ENCODE measurements around the gene KCNJ8. TPM values are rescaled to one million over a fixed set of nuclear protein-coding genes. Genes with fewer than 3 reads are reported as not detected.
"Not testable (repeated sequence)": the region's sequence is repeated elsewhere in the genome, so short reads cannot be mapped to it uniquely, and the experiment has no call there.

The KCNJ8 gene
- total and polyA plus RNA-seq, 2 experiments from 2014 or later = 9.4 to 11.4 TPM

DNA sequence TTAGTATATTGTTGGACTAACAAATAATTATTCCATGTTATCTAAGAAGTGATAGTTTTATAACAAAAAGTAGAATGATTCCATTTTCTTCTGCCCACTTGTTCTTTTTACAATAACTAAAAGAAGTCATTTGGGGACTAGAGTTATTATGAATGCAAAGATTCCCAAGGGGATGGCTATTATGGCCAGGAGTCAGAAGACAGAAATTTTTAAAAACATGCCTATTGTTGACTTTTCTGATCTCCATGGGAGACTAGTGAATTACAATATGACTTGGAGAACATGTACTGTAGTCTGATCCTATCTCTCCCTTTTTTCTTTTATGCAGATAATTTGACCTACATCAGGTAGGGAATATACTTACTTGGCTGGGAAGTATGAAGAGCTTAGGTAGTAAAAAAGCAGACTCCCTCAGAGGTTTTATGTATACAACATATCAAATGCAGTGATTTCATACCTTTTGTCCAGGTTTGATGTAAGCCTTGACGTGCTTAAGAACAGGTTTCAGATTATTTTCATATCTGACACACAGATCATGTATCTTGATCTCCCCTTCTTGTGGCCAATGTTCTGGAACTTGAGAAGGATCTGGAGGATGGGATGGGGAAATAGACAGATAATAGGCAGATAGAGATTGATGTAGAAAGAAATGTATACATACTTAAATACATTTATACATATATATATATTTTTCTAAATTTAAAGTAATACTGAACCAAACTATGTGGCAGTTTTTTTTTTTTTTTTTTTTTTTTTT is 41.0 kb upstream of the KCNJ8 start:
- TF ChIP-seq, protein P1, sequence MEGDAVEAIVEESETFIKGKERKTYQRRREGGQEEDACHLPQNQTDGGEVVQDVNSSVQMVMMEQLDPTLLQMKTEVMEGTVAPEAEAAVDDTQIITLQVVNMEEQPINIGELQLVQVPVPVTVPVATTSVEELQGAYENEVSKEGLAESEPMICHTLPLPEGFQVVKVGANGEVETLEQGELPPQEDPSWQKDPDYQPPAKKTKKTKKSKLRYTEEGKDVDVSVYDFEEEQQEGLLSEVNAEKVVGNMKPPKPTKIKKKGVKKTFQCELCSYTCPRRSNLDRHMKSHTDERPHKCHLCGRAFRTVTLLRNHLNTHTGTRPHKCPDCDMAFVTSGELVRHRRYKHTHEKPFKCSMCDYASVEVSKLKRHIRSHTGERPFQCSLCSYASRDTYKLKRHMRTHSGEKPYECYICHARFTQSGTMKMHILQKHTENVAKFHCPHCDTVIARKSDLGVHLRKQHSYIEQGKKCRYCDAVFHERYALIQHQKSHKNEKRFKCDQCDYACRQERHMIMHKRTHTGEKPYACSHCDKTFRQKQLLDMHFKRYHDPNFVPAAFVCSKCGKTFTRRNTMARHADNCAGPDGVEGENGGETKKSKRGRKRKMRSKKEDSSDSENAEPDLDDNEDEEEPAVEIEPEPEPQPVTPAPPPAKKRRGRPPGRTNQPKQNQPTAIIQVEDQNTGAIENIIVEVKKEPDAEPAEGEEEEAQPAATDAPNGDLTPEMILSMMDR (IDR thresholded peaks at IDR 0.05; ENCODE audit: low read depth, low read length) = no peak
- Histone ChIP-seq H3K36me3 (no peaks in the 10 kb centered on the region), H3K27me3 (no peaks in the 10 kb centered on the region), H3K9me3 (ENCODE audit: low read depth) (no peaks in the 10 kb centered on the region), H3K27ac (no peak overlapping the region), H3K4me1 (ENCODE audit: low read depth) (peaks cover 4% of the 10 kb centered on the region), H3K4me3 (no peak overlapping the region)
- no peak for DNase-seq (ENCODE audit: low read depth in 1 of 2, low spot score in 1 of 2)

DNA sequence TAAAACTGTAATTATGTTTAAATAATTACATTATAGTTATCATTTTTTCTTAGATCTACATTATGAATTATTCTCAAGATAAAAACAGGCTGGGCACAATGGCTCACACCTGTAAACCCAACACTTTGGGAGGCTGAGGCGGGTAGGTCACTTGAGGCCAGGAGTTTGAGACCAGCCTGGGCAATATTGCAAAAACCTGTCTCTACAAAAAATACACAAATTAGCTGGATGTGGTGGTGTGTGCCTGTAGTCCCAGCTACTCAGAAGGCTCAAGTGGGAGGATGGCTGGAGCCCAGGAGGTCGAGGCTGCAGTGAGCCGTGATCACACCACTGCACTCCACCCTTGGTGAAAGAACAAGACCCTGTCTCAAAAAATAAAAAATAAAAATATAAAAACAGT is 40.3 kb upstream of the KCNJ8 start:
- no peaks in the 10 kb centered on the region for H3K27me3 ChIP-seq
- no peak for DNase-seq (ENCODE audit: low read depth in 1 of 2, low spot score in 1 of 2)
- H3K9me3 ChIP-seq (ENCODE audit: low read depth) = no peaks in the 10 kb centered on the region
- H3K4me1 ChIP-seq (ENCODE audit: low read depth) = peaks cover 4% of the 10 kb centered on the region
- no peaks in the 10 kb centered on the region for H3K36me3 ChIP-seq
- TF ChIP-seq, protein P1 (IDR thresholded peaks at IDR 0.05; ENCODE audit: low read depth, low read length) = no peak
- no peak overlapping the region for H3K4me3 ChIP-seq
- no peak overlapping the region for H3K27ac ChIP-seq

DNA sequence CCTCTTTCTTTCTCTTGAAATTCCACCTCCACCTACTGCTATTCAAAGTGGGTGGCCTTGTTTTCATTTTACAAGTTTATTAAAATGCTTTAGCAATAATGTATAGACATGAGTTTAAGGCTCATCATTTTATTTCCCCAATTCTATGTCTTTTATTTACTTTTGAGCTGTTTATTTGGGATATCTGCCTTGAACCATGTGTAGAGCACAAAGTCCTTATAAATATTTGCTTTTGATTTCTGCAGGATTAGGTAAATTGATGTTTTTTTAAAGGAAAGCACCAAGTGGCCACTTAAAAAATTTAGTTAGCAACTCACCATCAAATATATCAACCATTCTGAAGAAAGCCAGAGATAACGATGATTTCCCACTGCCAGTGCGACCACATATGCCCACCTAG is 39.8 kb upstream of the KCNJ8 start:
- H3K4me3 ChIP-seq = no peak overlapping the region
- H3K9me3 ChIP-seq (ENCODE audit: low read depth) = no peaks in the 10 kb centered on the region
- peaks cover 4% of the 10 kb centered on the region for H3K4me1 ChIP-seq (ENCODE audit: low read depth)
- no peak for DNase-seq (ENCODE audit: low read depth in 1 of 2, low spot score in 1 of 2)
- TF ChIP-seq, protein P1 (IDR thresholded peaks at IDR 0.05; ENCODE audit: low read depth, low read length) = no peak
- no peak overlapping the region for H3K27ac ChIP-seq
- no peaks in the 10 kb centered on the region for H3K27me3 ChIP-seq
- no peaks in the 10 kb centered on the region for H3K36me3 ChIP-seq

DNA sequence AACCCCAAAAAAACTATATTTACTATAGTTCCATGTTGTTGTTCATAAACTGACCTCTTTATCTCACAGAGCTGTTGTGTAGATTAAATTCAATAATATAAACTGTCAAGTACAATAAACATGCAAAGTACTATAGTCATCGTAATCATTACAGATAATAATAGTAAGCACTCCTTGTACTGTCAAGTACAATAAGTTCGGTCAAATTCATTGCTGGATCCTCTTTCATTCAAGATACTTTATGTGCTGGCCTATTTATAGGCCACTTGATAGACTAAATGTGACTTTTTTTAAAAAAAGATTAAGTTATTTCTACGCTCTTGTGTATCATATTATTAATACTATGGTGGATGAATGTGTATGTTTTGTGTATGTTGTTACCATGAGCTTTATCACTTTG is 39.2 kb upstream of the KCNJ8 start:
- H3K27ac ChIP-seq = no peak overlapping the region

DNA sequence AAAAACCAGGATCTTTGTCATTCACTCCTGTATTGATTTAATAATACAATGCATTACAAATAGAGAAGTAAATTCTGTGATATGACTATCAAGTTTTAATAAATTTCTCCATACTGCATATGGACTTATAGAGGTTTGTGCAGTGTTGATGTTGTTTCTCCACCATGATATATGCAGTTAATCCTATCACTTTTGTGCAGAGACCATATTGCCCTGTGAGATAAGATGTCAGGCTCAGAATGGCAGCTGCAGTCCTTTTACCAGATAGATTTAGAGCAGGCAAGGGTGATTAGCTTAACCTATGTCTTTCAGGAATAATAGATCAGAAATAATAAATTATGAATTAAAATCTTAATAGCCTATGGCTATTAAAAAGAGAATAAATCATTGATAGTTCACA is 38.6 kb upstream of the KCNJ8 start:
- H3K9me3 ChIP-seq (ENCODE audit: low read depth) = no peaks in the 10 kb centered on the region
- no peaks in the 10 kb centered on the region for H3K27me3 ChIP-seq
- H3K36me3 ChIP-seq = no peaks in the 10 kb centered on the region
- TF ChIP-seq, protein P1 (IDR thresholded peaks at IDR 0.05; ENCODE audit: low read depth, low read length) = no peak
- no peak overlapping the region for H3K4me3 ChIP-seq
- no peak for DNase-seq (ENCODE audit: low read depth in 1 of 2, low spot score in 1 of 2)
- H3K4me1 ChIP-seq (ENCODE audit: low read depth) = no peaks in the 10 kb centered on the region
- no peak overlapping the region for H3K27ac ChIP-seq

More for the DNA sequence above, 39.2 kb upstream of the KCNJ8 start:
- no peak overlapping the region for H3K4me3 ChIP-seq
- H3K9me3 ChIP-seq (ENCODE audit: low read depth) = no peaks in the 10 kb centered on the region
- no peaks in the 10 kb centered on the region for H3K36me3 ChIP-seq
- no peaks in the 10 kb centered on the region for H3K4me1 ChIP-seq (ENCODE audit: low read depth)
- no peaks in the 10 kb centered on the region for H3K27me3 ChIP-seq
- TF ChIP-seq, protein P1 (IDR thresholded peaks at IDR 0.05; ENCODE audit: low read depth, low read length) = no peak
- no peak for DNase-seq (ENCODE audit: low read depth in 1 of 2, low spot score in 1 of 2)

DNA sequence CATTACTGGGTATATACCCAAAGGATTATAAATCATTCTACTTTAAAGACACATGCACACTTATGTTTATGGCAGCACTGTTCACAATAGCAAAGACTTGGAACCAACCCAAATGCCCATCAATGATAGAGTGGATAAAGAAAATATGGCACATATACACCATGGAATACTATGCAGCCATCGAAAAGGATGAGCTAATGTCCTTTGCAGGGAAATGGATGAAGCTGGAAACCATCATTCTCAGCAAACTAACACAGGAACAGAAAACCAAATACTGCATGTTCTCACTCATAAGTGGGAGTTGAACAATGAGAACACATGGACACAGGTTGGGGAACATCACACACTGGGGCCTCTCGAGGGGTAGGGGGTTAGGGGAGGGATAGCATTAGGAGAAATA is 37.8 kb upstream of the KCNJ8 start:
- not testable (repeated sequence) for H3K36me3 ChIP-seq; H3K27me3 ChIP-seq; H3K4me3 ChIP-seq; H3K27ac ChIP-seq; H3K4me1 ChIP-seq (ENCODE audit: low read depth); DNase-seq (ENCODE audit: low read depth in 1 of 2, low spot score in 1 of 2); H3K9me3 ChIP-seq (ENCODE audit: low read depth)
